ENCODE results near the gene TRDN. TPM values are rescaled to one million over a fixed set of nuclear protein-coding genes. Genes with fewer than 3 reads are reported as not detected.
A peak's percentile ranks its signal among the peaks of the same experiment; 100 is the strongest.

The TRDN gene
- total and polyA plus RNA-seq, 2 donors from 2014 or later, result 0.19 TPM; not detected in 1

DNA sequence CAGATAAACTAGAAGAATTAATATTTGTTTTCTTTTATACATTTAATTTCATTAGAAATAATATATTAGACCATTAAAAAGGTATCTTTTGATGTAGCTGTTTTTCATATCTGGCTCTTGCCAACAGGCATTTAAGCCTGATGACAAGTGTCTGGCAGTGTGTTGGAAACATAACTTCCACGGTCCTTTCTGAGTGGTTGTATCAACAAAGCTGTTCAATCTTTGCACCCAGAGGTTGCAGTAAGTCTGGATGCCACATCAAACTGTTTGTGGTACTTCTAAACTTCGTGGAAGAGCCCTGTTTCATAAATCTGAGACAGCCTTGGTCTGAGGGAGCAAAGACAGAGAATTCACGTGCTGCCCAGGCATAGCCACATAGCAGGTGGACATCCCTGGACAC is 197.4 kb downstream of the TRDN start:
- H3K27me3 ChIP-seq (ENCODE audit: control insufficient read depth, insufficient read depth, low read length), result no peaks in the 10 kb centered on the region
- TF ChIP-seq, protein P1, sequence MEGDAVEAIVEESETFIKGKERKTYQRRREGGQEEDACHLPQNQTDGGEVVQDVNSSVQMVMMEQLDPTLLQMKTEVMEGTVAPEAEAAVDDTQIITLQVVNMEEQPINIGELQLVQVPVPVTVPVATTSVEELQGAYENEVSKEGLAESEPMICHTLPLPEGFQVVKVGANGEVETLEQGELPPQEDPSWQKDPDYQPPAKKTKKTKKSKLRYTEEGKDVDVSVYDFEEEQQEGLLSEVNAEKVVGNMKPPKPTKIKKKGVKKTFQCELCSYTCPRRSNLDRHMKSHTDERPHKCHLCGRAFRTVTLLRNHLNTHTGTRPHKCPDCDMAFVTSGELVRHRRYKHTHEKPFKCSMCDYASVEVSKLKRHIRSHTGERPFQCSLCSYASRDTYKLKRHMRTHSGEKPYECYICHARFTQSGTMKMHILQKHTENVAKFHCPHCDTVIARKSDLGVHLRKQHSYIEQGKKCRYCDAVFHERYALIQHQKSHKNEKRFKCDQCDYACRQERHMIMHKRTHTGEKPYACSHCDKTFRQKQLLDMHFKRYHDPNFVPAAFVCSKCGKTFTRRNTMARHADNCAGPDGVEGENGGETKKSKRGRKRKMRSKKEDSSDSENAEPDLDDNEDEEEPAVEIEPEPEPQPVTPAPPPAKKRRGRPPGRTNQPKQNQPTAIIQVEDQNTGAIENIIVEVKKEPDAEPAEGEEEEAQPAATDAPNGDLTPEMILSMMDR (IDR thresholded peaks at IDR 0.05; ENCODE audit: borderline replicate concordance, extremely low read depth, insufficient read depth), result no peak
- intact Hi-C loops (cut with DNase I), result no loop called here
- H3K4me3 ChIP-seq (ENCODE audit: low read length in 3 of 3), result no peak overlapping the region
- no peaks in the 10 kb centered on the region for H3K4me1 ChIP-seq (ENCODE audit: control insufficient read depth in 2 of 3, insufficient read depth in 2 of 3, low read depth in 1 of 3, low read length in 3 of 3)
- H3K36me3 ChIP-seq (ENCODE audit: control insufficient read depth in 2 of 3, insufficient read depth in 3 of 3, low read length in 3 of 3), result no peaks in the 10 kb centered on the region
- no peak overlapping the region for H3K27ac ChIP-seq (ENCODE audit: low read depth in 2 of 2, low read length in 2 of 2)
- no peak overlapping the region for H3K9ac ChIP-seq (ENCODE audit: low read length in 3 of 3)
- FAIRE-seq, result no peak
- no peak for DNase-seq
- no peaks in the 10 kb centered on the region for H3K9me3 ChIP-seq (ENCODE audit: control insufficient read depth in 2 of 3, insufficient read depth in 1 of 3, low read length in 3 of 3)

DNA sequence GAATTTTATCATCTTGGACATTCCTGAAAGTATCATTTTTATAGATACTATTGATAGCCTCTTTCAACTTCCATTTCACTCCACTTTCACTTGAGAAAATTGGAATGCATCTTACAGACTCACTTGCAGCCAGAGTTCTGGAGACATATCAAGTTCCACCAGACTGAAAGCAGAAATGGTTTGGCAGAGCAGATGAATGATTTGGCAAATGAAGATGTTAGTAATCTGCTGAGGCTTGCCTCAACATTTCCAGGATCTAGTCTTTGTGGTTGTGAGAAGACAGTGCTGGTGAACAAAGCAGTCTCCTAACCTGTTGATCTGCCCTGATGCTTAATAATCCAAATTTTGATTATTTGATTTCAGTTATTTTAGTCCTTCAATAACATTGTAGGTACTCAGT is 202.6 kb downstream of the TRDN start:
- intact Hi-C loops (cut with DNase I), result no loop called here
- FAIRE-seq (no peak), DNase-seq (no peak)
- no peak overlapping the region for H3K4me3 ChIP-seq (ENCODE audit: low read length in 3 of 3)
- H3K36me3 ChIP-seq (ENCODE audit: control insufficient read depth in 2 of 3, insufficient read depth in 3 of 3, low read length in 3 of 3), result no peaks in the 10 kb centered on the region
- no peaks in the 10 kb centered on the region for H3K4me1 ChIP-seq (ENCODE audit: control insufficient read depth in 2 of 3, insufficient read depth in 2 of 3, low read depth in 1 of 3, low read length in 3 of 3)
- TF ChIP-seq, protein P1 (IDR thresholded peaks at IDR 0.05; ENCODE audit: borderline replicate concordance, extremely low read depth, insufficient read depth), result no peak
- no peaks in the 10 kb centered on the region for H3K9me3 ChIP-seq (ENCODE audit: control insufficient read depth in 2 of 3, insufficient read depth in 1 of 3, low read length in 3 of 3)
- no peak overlapping the region for H3K27ac ChIP-seq (ENCODE audit: low read depth in 2 of 2, low read length in 2 of 2)
- H3K9ac ChIP-seq (ENCODE audit: low read length in 3 of 3), result no peak overlapping the region
- H3K27me3 ChIP-seq (ENCODE audit: control insufficient read depth, insufficient read depth, low read length), result no peaks in the 10 kb centered on the region

DNA sequence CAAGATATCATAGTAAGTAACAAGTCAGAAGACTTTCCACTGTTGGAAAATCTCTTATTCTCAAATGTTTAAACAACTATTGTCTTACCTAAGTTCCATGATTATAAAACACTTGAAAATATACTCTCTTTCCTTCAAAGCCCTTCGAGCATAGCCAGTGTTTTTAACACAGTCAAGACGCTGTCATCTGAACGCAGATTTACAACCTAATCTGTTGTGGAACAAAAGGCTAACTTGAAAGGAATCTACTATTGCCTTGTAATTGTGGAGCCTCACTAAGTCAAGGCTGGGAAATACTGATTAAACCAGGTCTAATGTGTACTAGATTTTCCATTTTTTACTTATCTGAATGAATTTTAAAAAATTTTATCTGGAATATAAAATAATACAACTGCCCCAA is 205.8 kb downstream of the TRDN start:
- intact Hi-C loops (cut with DNase I), result no loop called here
- no peak overlapping the region for H3K27ac ChIP-seq (ENCODE audit: low read depth in 2 of 2, low read length in 2 of 2)
- FAIRE-seq (no peak), DNase-seq (peak in 2 of 5 donors; percentile 54 to 61)
- H3K9ac ChIP-seq (ENCODE audit: low read length in 3 of 3), result no peak overlapping the region
- no peaks in the 10 kb centered on the region for H3K36me3 ChIP-seq (ENCODE audit: control insufficient read depth in 2 of 3, insufficient read depth in 3 of 3, low read length in 3 of 3)
- H3K4me1 ChIP-seq (ENCODE audit: control insufficient read depth in 2 of 3, insufficient read depth in 2 of 3, low read depth in 1 of 3, low read length in 3 of 3), result no peaks in the 10 kb centered on the region
- no peak overlapping the region for H3K4me3 ChIP-seq (ENCODE audit: low read length in 3 of 3)
- no peaks in the 10 kb centered on the region for H3K27me3 ChIP-seq (ENCODE audit: control insufficient read depth, insufficient read depth, low read length)
- TF ChIP-seq, protein P1 (IDR thresholded peaks at IDR 0.05; ENCODE audit: borderline replicate concordance, extremely low read depth, insufficient read depth), result no peak
- H3K9me3 ChIP-seq (ENCODE audit: control insufficient read depth in 2 of 3, insufficient read depth in 1 of 3, low read length in 3 of 3), result no peaks in the 10 kb centered on the region

DNA sequence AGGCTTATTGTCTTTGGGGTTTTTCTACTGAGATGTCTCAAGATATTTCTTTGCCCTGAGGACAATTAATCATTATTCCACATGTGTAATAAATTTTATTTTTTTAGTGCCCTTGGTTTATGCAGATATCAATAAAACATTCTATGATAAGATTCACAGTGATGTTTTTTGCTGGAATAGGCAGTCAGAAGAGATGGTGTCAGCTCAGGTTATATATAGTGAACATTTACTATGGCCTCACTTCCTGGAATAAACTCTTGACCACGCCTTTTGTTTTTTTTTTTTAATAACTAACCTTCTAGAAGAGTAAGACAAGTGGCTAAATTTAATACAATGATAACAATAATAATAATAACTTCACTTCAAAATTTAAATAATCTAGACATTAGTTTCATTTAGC is 209.7 kb downstream of the TRDN start:
- no peak for FAIRE-seq
- no peak overlapping the region for H3K9ac ChIP-seq (ENCODE audit: low read length in 3 of 3)
- TF ChIP-seq, protein P1 (IDR thresholded peaks at IDR 0.05; ENCODE audit: borderline replicate concordance, extremely low read depth, insufficient read depth), result no peak
- no peak overlapping the region for H3K27ac ChIP-seq (ENCODE audit: low read depth in 2 of 2, low read length in 2 of 2)
- no peak for DNase-seq
- H3K27me3 ChIP-seq (ENCODE audit: control insufficient read depth, insufficient read depth, low read length), result no peaks in the 10 kb centered on the region
- intact Hi-C loops (cut with DNase I), result no loop called here
- no peak overlapping the region for H3K4me3 ChIP-seq (ENCODE audit: low read length in 3 of 3)
- H3K36me3 ChIP-seq (ENCODE audit: control insufficient read depth in 2 of 3, insufficient read depth in 3 of 3, low read length in 3 of 3), result no peaks in the 10 kb centered on the region
- H3K9me3 ChIP-seq (ENCODE audit: control insufficient read depth in 2 of 3, insufficient read depth in 1 of 3, low read length in 3 of 3), result no peaks in the 10 kb centered on the region
- no peaks in the 10 kb centered on the region for H3K4me1 ChIP-seq (ENCODE audit: control insufficient read depth in 2 of 3, insufficient read depth in 2 of 3, low read depth in 1 of 3, low read length in 3 of 3)
